Measurements from ENCODE around the gene TGFBRAP1.
"Not testable (repeated sequence)": the region's sequence is repeated elsewhere in the genome, so short reads cannot be mapped to it uniquely, and the experiment has no call there.

Gene TGFBRAP1

DNA sequence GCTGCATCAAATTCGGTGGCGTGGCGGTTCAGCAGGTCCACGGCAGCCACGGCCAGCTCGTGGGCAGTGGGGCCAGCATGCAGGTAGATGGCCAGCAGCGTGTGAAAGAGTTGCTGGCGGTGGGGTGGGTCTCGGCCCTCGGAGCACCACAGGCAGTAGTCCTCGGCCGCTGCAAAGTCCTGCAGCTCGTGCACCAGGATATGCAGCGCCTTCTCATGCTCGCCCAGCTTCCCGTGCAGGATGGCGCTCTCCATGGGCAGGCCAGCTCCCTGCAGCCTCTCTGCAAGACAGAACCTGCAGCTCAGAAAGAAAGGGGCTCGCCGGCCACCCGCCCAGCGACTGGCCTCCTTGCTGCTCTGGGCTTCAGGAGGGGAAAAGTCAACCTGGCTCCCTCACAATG, 60.1 kb downstream of the TGFBRAP1 start:
- H3K4me3 ChIP-seq (ENCODE audit: low read length), result no peak overlapping the region
- H3K27ac ChIP-seq (ENCODE audit: low read depth, low read length), result no peak overlapping the region
- H3K4me1 ChIP-seq (ENCODE audit: insufficient read depth, low read length), result no peaks in the 10 kb centered on the region
- H3K9me3 ChIP-seq (ENCODE audit: insufficient read depth, low read depth, low read length), result no peaks in the 10 kb centered on the region
- H3K9ac ChIP-seq (ENCODE audit: low read depth, low read length), result no peak overlapping the region
- 95% methylated on average over 21 of the region's 21 CpGs for WGBS
- H3K36me3 ChIP-seq (ENCODE audit: insufficient read depth, low read length), result peaks cover 75% of the 10 kb centered on the region
- no peaks in the 10 kb centered on the region for H3K27me3 ChIP-seq (ENCODE audit: insufficient read depth, low read length)

DNA sequence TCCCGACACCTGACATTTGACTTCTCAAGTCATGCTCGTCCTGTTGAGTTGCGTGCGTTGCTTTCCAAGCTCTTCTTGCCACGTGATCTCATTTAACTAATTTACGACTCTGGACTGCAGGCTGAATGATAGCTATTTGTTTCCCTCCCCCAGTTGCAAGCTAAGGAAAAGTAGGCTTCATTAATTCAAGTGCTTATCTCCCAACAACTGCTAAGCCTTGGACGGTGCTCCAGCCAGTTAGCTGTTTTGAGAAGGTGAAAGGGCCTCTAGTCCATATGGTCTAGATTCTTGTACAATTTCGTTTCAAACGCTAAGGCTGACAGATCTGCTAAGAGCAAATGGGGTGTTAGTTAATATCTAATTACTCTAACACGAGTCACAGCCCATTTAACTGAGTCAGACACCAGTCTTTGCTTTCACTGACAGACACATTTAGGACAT, 66.9 kb downstream of the TGFBRAP1 start:
- H3K4me3 ChIP-seq (ENCODE audit: low read length), result no peak overlapping the region
- WGBS, result 93% methylated on average over 10 of the region's 10 CpGs
- no peak overlapping the region for H3K27ac ChIP-seq (ENCODE audit: low read depth, low read length)
- no peaks in the 10 kb centered on the region for H3K4me1 ChIP-seq (ENCODE audit: insufficient read depth, low read length)
- no peak overlapping the region for H3K9ac ChIP-seq (ENCODE audit: low read depth, low read length)
- H3K27me3 ChIP-seq (ENCODE audit: insufficient read depth, low read length), result no peaks in the 10 kb centered on the region
- no peaks in the 10 kb centered on the region for H3K9me3 ChIP-seq (ENCODE audit: insufficient read depth, low read depth, low read length)
- H3K36me3 ChIP-seq (ENCODE audit: insufficient read depth, low read length), result peaks cover 20% of the 10 kb centered on the region

DNA sequence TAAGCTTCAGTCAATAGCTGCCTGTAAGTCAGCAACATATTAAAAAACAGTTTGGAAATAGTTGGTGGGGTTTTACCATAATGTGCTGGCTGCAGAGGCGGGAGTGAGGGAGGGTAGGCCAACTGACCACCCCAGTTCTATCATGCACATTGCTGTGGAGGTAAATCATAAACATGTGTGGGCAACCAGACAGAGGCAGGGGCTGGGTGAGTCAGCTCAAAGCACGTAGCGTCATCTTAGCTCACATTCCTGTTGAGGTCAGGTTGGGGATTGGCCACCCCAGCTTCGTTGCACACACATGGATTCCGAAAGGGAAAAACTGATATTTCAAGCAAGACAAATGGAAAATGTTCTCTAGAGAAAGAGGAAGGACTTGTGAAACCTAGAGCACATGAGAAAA, 68.5 kb downstream of the TGFBRAP1 start:
- 91% methylated on average over 5 of the region's 5 CpGs for WGBS
- H3K4me1 ChIP-seq (ENCODE audit: insufficient read depth, low read length), result no peaks in the 10 kb centered on the region
- no peak overlapping the region for H3K4me3 ChIP-seq (ENCODE audit: low read length)
- H3K27me3 ChIP-seq (ENCODE audit: insufficient read depth, low read length), result no peaks in the 10 kb centered on the region
- H3K9me3 ChIP-seq (ENCODE audit: insufficient read depth, low read depth, low read length), result no peaks in the 10 kb centered on the region
- no peak overlapping the region for H3K27ac ChIP-seq (ENCODE audit: low read depth, low read length)
- H3K36me3 ChIP-seq (ENCODE audit: insufficient read depth, low read length), result peaks cover 4% of the 10 kb centered on the region; the same call in 1 of the 2 replicates
- no peak overlapping the region for H3K9ac ChIP-seq (ENCODE audit: low read depth, low read length)

DNA sequence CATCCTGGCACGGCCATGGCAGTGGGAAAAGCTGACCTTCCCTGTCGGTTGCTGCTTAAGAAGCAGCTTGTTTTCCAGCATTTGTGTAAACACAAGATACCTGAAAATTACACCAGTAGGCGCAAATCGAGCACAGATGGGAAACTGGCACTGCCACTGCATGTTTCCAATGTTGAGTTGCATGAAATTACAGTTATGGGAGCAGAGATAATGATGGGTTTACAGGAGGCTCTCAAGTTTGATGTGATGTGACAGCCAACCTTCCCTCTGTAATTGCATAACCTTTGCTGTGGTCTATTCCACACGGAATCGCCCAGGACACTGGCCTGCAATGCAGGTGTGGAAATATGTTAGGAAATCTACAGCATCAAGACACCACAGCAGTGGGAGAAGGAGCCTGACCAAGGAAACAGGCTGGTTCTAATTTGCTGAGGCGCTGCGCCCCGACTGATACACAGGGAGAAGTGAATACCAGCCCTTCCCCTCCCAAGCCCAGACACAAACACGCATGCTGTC, 70.6 kb downstream of the TGFBRAP1 start:
- Histone ChIP-seq H3K4me1 (ENCODE audit: insufficient read depth, low read length) (no peaks in the 10 kb centered on the region), H3K36me3 (ENCODE audit: insufficient read depth, low read length) (no peaks in the 10 kb centered on the region), H3K9ac (ENCODE audit: low read depth, low read length) (no peak overlapping the region), H3K4me3 (ENCODE audit: low read length) (no peak overlapping the region), H3K27ac (ENCODE audit: low read depth, low read length) (no peak overlapping the region), H3K9me3 (ENCODE audit: insufficient read depth, low read depth, low read length) (no peaks in the 10 kb centered on the region), H3K27me3 (ENCODE audit: insufficient read depth, low read length) (no peaks in the 10 kb centered on the region)
- WGBS, result 92% methylated on average over 10 of the region's 10 CpGs

DNA sequence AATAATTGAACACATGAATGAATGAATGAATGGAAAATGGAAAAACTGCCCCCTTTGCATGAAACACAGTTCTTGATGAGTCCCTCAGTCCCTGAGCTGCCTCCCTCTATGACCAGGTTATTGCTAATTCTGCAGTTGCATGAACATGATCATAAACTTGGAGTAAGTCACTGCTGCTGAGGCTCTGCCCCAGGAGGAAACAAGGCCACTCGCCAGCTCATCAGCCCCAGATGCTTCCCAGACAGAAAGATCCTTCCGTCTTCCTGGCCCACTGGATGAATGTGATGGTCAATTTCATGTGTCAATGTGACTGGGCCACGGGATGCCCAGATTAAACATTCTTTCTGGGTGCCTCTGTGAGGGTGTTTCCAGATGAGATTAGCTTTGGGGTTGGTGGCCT, 71.6 kb downstream of the TGFBRAP1 start:
- H3K9ac ChIP-seq (ENCODE audit: low read depth, low read length), result no peak overlapping the region
- no peaks in the 10 kb centered on the region for H3K36me3 ChIP-seq (ENCODE audit: insufficient read depth, low read length)
- H3K4me1 ChIP-seq (ENCODE audit: insufficient read depth, low read length), result no peaks in the 10 kb centered on the region
- 92% methylated on average over 3 of the region's 3 CpGs for WGBS
- H3K4me3 ChIP-seq (ENCODE audit: low read length), result no peak overlapping the region
- no peaks in the 10 kb centered on the region for H3K27me3 ChIP-seq (ENCODE audit: insufficient read depth, low read length)
- no peak overlapping the region for H3K27ac ChIP-seq (ENCODE audit: low read depth, low read length)
- H3K9me3 ChIP-seq (ENCODE audit: insufficient read depth, low read depth, low read length), result no peaks in the 10 kb centered on the region

DNA sequence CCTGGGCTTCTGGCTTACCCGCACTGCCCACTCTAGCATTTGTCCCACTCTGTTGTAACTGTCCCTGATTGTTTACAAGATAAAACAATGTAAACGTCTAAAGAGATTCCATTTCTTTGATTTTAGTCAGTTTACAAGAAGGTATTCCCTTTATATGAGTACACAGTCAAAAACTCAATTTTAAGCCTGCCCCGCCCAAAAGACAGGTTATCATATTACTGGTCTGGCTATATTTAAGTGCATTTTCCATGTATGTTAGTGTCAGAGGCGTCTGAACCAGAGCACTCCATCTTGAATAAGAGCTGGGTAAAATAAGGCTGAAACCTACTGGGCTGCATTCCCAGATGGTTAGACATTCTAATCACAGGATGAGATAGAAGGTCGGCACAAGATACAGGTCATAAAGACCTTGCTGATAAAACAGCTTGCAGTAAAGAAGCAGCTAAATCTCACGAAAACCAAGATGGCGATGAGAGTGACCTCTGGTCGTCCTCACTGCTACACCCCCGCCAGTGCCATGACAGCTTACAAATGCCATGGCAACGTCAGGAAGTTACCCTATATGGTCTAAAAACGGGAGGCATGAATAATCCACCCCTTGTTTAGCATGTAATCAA, 73.0 kb downstream of the TGFBRAP1 start:
- 87% methylated on average over 10 of the region's 11 CpGs for WGBS
- no peak overlapping the region for H3K27ac ChIP-seq (ENCODE audit: low read depth, low read length)
- no peaks in the 10 kb centered on the region for H3K9me3 ChIP-seq (ENCODE audit: insufficient read depth, low read depth, low read length)
- no peak overlapping the region for H3K4me3 ChIP-seq (ENCODE audit: low read length)
- no peaks in the 10 kb centered on the region for H3K27me3 ChIP-seq (ENCODE audit: insufficient read depth, low read length)
- no peak overlapping the region for H3K9ac ChIP-seq (ENCODE audit: low read depth, low read length)
- H3K4me1 ChIP-seq (ENCODE audit: insufficient read depth, low read length), result no peaks in the 10 kb centered on the region
- H3K36me3 ChIP-seq (ENCODE audit: insufficient read depth, low read length), result no peaks in the 10 kb centered on the region

DNA sequence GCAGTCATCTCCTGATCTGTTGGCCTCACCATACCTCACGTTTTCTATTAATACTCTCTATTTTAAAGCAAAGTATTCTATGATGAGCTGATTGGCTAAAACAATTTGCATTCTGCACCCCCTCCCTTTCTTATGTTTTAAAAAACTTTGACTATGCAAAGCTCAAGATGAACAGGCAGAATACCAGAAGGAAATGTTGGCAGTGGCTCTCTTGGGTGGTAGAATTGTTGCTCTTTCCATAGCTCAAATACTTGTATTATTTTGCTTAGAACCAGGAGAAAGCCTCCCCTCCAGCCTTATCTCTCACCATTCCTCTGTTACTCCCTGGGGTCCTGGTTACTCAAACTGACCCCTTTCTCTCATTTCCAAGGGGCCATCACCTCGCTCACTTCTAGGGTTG, 73.6 kb downstream of the TGFBRAP1 start:
- no peaks in the 10 kb centered on the region for H3K36me3 ChIP-seq (ENCODE audit: insufficient read depth, low read length)
- WGBS, result 77% methylated on average over 2 of the region's 2 CpGs
- H3K4me3 ChIP-seq (ENCODE audit: low read length), result no peak overlapping the region

DNA sequence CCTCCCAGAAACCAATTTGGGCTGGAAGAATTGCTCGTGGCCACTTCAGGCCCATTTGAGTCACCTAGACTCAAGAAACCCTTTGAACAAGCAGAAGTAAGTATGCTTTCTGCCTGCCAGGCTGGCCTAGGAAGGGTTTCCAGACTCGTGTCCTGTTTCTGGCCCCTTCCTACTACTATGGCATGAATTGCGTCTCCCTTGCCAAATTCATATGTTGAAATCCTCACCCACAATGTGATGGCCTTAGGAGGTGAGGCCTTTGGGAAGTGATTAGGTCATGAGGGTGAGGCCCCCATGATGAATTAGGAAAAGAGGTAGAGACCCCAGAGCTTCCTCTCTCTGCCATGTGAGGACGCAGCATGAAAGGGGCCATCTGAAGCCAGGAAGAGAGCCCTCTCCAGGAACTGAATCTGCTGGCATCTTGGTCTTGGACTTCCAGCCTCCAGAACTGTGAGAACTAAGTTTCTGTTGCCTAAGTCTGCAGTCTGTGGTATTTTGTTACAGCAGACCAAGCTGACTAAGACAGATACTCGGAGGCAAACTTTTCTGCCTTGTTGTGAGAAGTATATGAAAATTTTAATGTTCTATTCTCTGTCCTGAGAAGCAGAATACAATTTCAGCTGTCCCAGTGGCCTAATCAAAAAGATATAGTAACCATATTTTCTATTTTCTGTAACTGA, 74.9 kb downstream of the TGFBRAP1 start:
- H3K27ac ChIP-seq (ENCODE audit: low read depth, low read length), result no peak overlapping the region
- no peaks in the 10 kb centered on the region for H3K36me3 ChIP-seq (ENCODE audit: insufficient read depth, low read length)
- H3K4me1 ChIP-seq (ENCODE audit: insufficient read depth, low read length), result no peaks in the 10 kb centered on the region
- H3K9me3 ChIP-seq (ENCODE audit: insufficient read depth, low read depth, low read length), result 0 out of 2 replicates have a peak, but pooled peaks cover 2% of the 10 kb centered on the region
- no peak overlapping the region for H3K9ac ChIP-seq (ENCODE audit: low read depth, low read length)
- no peaks in the 10 kb centered on the region for H3K27me3 ChIP-seq (ENCODE audit: insufficient read depth, low read length)
- WGBS, result 83% methylated on average over 5 of the region's 5 CpGs
- H3K4me3 ChIP-seq (ENCODE audit: low read length), result no peak overlapping the region

More for the DNA sequence above, 73.6 kb downstream of the TGFBRAP1 start:
- Histone ChIP-seq H3K9ac (ENCODE audit: low read depth, low read length) (no peak overlapping the region), H3K4me1 (ENCODE audit: insufficient read depth, low read length) (no peaks in the 10 kb centered on the region), H3K27me3 (ENCODE audit: insufficient read depth, low read length) (no peaks in the 10 kb centered on the region), H3K27ac (ENCODE audit: low read depth, low read length) (no peak overlapping the region), H3K9me3 (ENCODE audit: insufficient read depth, low read depth, low read length) (no peaks in the 10 kb centered on the region)

DNA sequence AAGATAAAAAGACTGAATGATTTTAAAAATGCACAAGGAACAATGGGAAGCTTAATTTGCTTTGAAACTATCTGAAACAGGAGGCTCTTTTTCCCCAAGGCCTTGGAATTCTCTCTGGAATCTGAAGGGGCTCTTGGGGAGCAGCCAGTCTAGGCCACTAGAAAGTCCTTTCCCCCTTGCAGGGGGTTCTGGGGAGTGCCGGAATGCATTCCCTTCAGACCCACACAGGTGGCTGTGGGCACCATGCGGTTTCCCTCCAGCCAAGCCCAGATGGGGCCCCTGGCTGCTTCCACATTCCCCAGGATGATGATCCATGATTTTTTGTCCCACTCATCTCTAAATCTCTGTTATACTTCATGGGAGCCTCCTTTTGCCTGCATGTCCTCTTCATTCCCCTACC, 77.3 kb downstream of the TGFBRAP1 start:
- WGBS, result 93% methylated on average over 2 of the region's 2 CpGs
- H3K4me3 ChIP-seq (ENCODE audit: low read length), result no peak overlapping the region
- no peaks in the 10 kb centered on the region for H3K4me1 ChIP-seq (ENCODE audit: insufficient read depth, low read length)
- 0 out of 2 replicates have a peak, but pooled peaks cover 2% of the 10 kb centered on the region for H3K9me3 ChIP-seq (ENCODE audit: insufficient read depth, low read depth, low read length)
- H3K27ac ChIP-seq (ENCODE audit: low read depth, low read length), result no peak overlapping the region
- no peak overlapping the region for H3K9ac ChIP-seq (ENCODE audit: low read depth, low read length)
- H3K27me3 ChIP-seq (ENCODE audit: insufficient read depth, low read length), result no peaks in the 10 kb centered on the region
- no peaks in the 10 kb centered on the region for H3K36me3 ChIP-seq (ENCODE audit: insufficient read depth, low read length)

DNA sequence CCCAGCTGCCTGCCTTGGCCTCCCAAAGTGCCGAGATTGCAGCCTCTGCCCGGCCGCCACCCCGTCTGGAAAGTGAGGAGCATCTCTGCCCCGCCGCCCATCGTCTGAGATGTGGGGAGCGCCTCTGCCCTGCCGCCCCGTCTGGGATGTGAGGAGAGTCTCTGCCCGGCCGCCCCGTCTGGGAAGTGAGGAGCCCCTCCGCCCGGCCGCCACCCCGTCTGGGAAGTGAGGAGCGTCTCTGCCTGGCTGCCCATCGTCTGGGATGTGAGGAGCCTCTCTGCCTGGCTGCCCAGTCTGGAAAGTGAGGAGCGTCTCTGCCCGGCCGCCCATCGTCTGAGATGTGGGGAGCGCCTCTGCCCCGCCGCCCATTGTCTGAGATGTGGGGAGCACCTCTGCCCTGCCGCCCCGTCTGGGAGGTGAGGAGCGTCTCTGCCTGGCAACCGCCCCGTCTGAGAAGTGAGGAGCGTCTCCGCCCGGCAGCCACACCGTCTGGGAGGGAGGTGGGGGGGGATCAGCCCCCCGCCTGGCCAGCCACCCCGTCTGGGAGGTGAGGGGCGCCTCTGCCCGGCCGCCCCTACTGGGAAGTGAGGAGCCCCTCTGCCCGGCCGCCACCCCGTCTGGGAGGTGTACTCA, 78.4 kb downstream of the TGFBRAP1 start:
- H3K36me3 ChIP-seq (ENCODE audit: insufficient read depth, low read length); H3K4me1 ChIP-seq (ENCODE audit: insufficient read depth, low read length); H3K9ac ChIP-seq (ENCODE audit: low read depth, low read length); H3K27me3 ChIP-seq (ENCODE audit: insufficient read depth, low read length); H3K4me3 ChIP-seq (ENCODE audit: low read length); H3K27ac ChIP-seq (ENCODE audit: low read depth, low read length); H3K9me3 ChIP-seq (ENCODE audit: insufficient read depth, low read depth, low read length): not testable (repeated sequence)
- WGBS, result 94% methylated on average over 43 of the region's 43 CpGs

DNA sequence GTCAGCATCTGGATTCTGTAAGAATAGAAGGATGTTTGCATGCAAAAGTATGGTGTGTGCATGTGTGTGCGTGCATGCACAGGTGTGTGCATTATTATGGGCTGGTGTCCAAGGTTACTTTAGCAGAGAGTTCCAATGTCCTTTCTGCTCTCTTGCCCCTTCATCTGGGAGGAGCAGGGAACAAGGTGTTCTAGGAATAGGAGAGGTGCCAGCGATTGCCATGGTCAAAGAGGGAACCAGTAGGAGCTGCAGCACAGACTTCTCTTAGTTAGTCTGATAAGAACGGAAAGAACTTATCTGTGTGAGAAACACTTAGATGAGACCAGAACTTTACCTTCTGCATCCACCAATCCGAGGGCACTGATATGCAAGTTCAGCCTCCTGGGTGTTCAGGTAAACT, 79.6 kb downstream of the TGFBRAP1 start:
- 94% methylated on average over 4 of the region's 4 CpGs for WGBS
- 0 out of 2 replicates have a peak, but pooled peaks cover 2% of the 10 kb centered on the region for H3K9me3 ChIP-seq (ENCODE audit: insufficient read depth, low read depth, low read length)

More for the DNA sequence above, 79.6 kb downstream of the TGFBRAP1 start:
- Histone ChIP-seq H3K36me3 (ENCODE audit: insufficient read depth, low read length) (no peaks in the 10 kb centered on the region), H3K4me3 (ENCODE audit: low read length) (no peak overlapping the region), H3K27me3 (ENCODE audit: insufficient read depth, low read length) (no peaks in the 10 kb centered on the region), H3K27ac (ENCODE audit: low read depth, low read length) (no peak overlapping the region), H3K9ac (ENCODE audit: low read depth, low read length) (no peak overlapping the region), H3K4me1 (ENCODE audit: insufficient read depth, low read length) (no peaks in the 10 kb centered on the region)
